ENCODE data around the gene SAP30BP.

GRCh38 chr17:75676461-75676860, 9.3 kb downstream of the SAP30BP start:
- TF ChIP-seq MAFF (IDR thresholded peaks at IDR 0.05; ENCODE audit: low read depth, low read length) (no peak), CBFB (CRISPR knock-in tag; IDR thresholded peaks at IDR 0.05) (no peak), ZNF644 (CRISPR knock-in tag; IDR thresholded peaks at IDR 0.05; ENCODE audit: low read depth) (no peak), ZKSCAN1 (IDR thresholded peaks at IDR 0.05; ENCODE audit: low read length) (no peak), EP300 (IDR thresholded peaks at IDR 0.05; ENCODE audit: low read depth in 2 of 2, low read length in 2 of 2) (no peak), EP300 (CRISPR knock-in tag; IDR thresholded peaks at IDR 0.05; ENCODE audit: borderline replicate concordance) (no peak), ZIK1 (CRISPR knock-in tag; IDR thresholded peaks at IDR 0.05; ENCODE audit: borderline replicate concordance, low read depth) (no peak)
